ENCODE results near the gene GRPEL1. TPM values are rescaled to one million over a fixed set of nuclear protein-coding genes. Genes with fewer than 3 reads are reported as not detected.
A peak's percentile ranks its signal among the peaks of the same experiment; 100 is the strongest.
"Not testable (repeated sequence)": the region's sequence is repeated elsewhere in the genome, so short reads cannot be mapped to it uniquely, and the experiment has no call there.

GRPEL1 gene
- total RNA-seq, 1 experiment from 2014 or later: 80.1 TPM

- TF ChIP-seq CTCF (IDR thresholded peaks at IDR 0.05 in 2 of 3, conservative IDR thresholded peaks at IDR 0.05 in 1 of 3; ENCODE audit: borderline replicate concordance in 1 of 3, insufficient read depth in 1 of 3, low read depth in 2 of 3, low read length in 2 of 3) (no peak), POLR2A (IDR thresholded peaks at IDR 0.05; ENCODE audit: borderline replicate concordance, extremely low read depth, insufficient read depth, insufficient read length) (peak; percentile 79), POLR2AphosphoS5 (IDR thresholded peaks at IDR 0.05; ENCODE audit: low read depth, low read length) (peak; percentile 93), ZFX (IDR thresholded peaks at IDR 0.05) (peak; percentile 53; the same call in 1 of the 2 replicates), TCF7L2 (IDR thresholded peaks at IDR 0.05; ENCODE audit: borderline replicate concordance, extremely low read depth, insufficient read depth, insufficient read length) (no peak), EZH2 (IDR thresholded peaks at IDR 0.05) (no peak)
These were observed 35.3 kb upstream of the GRPEL1 start (continued) for GRCh38 chr4:7103031-7103606.

DNA sequence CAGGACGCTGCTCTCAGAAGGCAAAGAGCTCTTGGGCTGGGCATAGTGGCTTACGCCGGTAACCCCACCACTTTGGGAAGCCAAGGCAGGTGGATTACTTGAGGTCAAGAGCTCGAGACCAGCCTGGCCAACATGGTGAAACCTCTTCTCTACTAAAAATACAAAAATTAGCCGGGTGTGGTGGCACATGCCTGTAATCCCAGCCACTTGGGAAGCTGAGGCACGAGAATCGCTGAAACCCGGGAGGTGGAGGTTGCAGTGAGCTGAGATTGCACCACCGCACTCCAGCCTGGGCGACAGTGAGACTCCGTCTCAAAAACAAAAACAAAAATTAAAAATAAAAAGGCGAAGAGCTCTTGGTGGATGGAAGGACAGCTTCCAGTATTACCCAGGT is 34.6 kb upstream of the GRPEL1 start:
- H3K9me2 ChIP-seq (ENCODE audit: insufficient read depth); H3K27me3 ChIP-seq (ENCODE audit: insufficient read depth, low read length); H3K36me3 ChIP-seq (ENCODE audit: control insufficient read depth in 1 of 2, insufficient read depth in 2 of 2, low read length in 2 of 2); RAD21 ChIA-PET (ENCODE audit: low non-redundant PET in 1 of 2, low total read pairs in 2 of 2, uncharacterized antibody in 2 of 2, unreplicated experiment in 2 of 2); DNase-seq (ENCODE audit: low read depth, low spot score); intact Hi-C loops (cut with micrococcal nuclease); H3K79me2 ChIP-seq (ENCODE audit: insufficient read depth, low read length); H2AFZ ChIP-seq (ENCODE audit: low read depth, low read length, poor library complexity, severe bottlenecking); H3K9me3 ChIP-seq (ENCODE audit: control insufficient read depth in 1 of 2, insufficient read depth in 1 of 2, low read depth in 1 of 2, low read length in 2 of 2); BruUV-seq (replicated peaks); H4K20me1 ChIP-seq (ENCODE audit: insufficient read depth): not testable (repeated sequence)
- Histone ChIP-seq H3K4me1 (ENCODE audit: control insufficient read depth in 1 of 2, insufficient read depth in 2 of 2, low read length in 2 of 2) (peaks cover 17 to 20% of the 10 kb centered on the region in 2 experiments), H3K4me2 (ENCODE audit: low read length) (peak overlapping the region; percentile 85), H3K4me3 (replicated peaks in 1 of 2; ENCODE audit: low read depth in 1 of 2, low read length in 2 of 2) (peak overlapping the region; percentile 80 to 82), H3K27ac (ENCODE audit: low read depth, low read length) (peak overlapping the region; percentile 53), H3K9ac (ENCODE audit: low read length) (peak overlapping the region; percentile 67)
- peak; percentile 6 for ATAC-seq
- CTCF ChIA-PET: interaction anchor here (1.2 to 1.8 kb wide), 6 partner anchors 14 to 60 kb away, joined by 3 to 9 read pairs (median 6); partner anchors contain the start of gene TADA2B
- POLR2A ChIA-PET: interaction anchor here (0.5 kb wide), 1 partner anchor 45 kb away, joined by 4 read pairs; no protein-coding TSS in a partner anchor

Data from HCT116 (cell line).